AG04450 (cell line): ENCODE results near the gene CNIH3. TPM values are rescaled to one million over a fixed set of nuclear protein-coding genes. Genes with fewer than 3 reads are reported as not detected.

Source experiments
- CTCF ChIA-PET: fragments of 300-600, 350-600 bp; formaldehyde crosslinking; extraction: SDS; loops from one replicate; lab custom pipeline; 2022; ENCODE audit warnings: antibody characterized with exemption, inconsistent platforms; lab: Charles Lee
- POLR2A ChIA-PET: fragments of 350-600 bp; formaldehyde crosslinking; extraction: SDS; loops from one replicate; lab custom pipeline; 2021; ENCODE audit warnings: antibody characterized with exemption, inconsistent platforms; lab: Yijun Ruan, JAX
- DNase-seq: peaks from one replicate; pipeline ENCODE4 v3.0.0-alpha.2; 2011; ENCODE audit warnings: low read depth, low spot score
- H3K27ac ChIP-seq: one replicate; pipeline ENCODE4 v1.5.1; 2012; ENCODE audit warnings: low read depth, low read length, control low read depth
- H3K27me3 ChIP-seq: one replicate; pipeline ENCODE4 v1.6.0; 2012; ENCODE audit warnings: low read length; ENCODE audit not compliant: control insufficient read depth, insufficient read depth
- H3K4me3 ChIP-seq: 2 replicates; pipeline ENCODE4 v1.5.1; 2011; ENCODE audit warnings: mild to moderate bottlenecking, low read depth, low read length, control low read depth
- H3K9me3 ChIP-seq: 2 replicates; pipeline ENCODE4 v1.5.1; 2012; ENCODE audit warnings: low read length; ENCODE audit not compliant: control insufficient read depth, insufficient read depth
- polyA plus RNA-seq: library from polyadenylated mRNA; depleted of rRNA; stranded (reverse); fragments of >200 nt; gene quantifications from 2 replicates; pipeline ENCODE4 v1.2.3, GENCODE V29; 2011
- TF ChIP-seq, protein P1 (sequence below): IDR thresholded peaks from 2 replicates; pipeline ENCODE4 v1.5.1; 2011; ENCODE audit warnings: low read depth, low read length, control low read depth, inconsistent platforms

CNIH3 gene
- polyA plus RNA-seq, 1 experiment, result 6.5 TPM

DNA sequence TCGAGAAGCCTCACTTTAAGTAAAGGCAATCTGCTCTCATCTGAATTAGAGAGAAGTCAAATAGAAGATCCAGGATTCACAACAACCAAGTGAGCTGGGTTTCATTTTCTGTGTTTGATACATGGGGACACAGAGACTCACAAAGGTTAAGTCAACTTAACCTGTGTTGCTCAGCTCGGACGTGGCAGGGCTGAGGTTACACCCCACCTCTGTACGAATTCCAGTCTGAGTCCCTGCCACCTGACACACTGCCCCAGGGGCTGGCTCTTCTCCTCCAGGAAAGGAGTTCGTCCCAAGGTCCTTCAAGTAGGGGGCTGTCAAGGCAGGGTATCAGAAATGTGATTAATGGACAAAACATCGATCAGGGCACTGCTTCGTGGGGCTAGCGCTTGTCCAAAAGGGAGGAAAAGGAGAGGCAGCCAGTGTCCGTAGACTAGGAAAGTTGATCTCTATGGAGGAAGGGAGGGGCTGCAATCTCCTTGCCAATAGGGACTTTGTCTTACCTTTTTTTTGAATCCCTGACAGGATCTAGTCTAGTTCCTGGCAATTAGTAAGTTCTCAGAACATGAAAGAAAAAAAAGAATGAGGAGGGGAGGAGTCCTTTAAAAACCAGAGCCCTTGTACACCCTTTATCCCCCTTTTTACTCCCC lies 116.4 kb downstream of the CNIH3 start:
- no peaks in the 10 kb centered on the region for H3K27me3 ChIP-seq
- ChIA-PET POLR2A (no interaction called here), CTCF (interaction anchor here (1.1 kb wide), 1 partner anchor 88 kb away, joined by 4 read pairs; no protein-coding TSS in a partner anchor)
- H3K27ac ChIP-seq, result no peak overlapping the region
- TF ChIP-seq, protein P1, sequence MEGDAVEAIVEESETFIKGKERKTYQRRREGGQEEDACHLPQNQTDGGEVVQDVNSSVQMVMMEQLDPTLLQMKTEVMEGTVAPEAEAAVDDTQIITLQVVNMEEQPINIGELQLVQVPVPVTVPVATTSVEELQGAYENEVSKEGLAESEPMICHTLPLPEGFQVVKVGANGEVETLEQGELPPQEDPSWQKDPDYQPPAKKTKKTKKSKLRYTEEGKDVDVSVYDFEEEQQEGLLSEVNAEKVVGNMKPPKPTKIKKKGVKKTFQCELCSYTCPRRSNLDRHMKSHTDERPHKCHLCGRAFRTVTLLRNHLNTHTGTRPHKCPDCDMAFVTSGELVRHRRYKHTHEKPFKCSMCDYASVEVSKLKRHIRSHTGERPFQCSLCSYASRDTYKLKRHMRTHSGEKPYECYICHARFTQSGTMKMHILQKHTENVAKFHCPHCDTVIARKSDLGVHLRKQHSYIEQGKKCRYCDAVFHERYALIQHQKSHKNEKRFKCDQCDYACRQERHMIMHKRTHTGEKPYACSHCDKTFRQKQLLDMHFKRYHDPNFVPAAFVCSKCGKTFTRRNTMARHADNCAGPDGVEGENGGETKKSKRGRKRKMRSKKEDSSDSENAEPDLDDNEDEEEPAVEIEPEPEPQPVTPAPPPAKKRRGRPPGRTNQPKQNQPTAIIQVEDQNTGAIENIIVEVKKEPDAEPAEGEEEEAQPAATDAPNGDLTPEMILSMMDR, result no peak
- DNase-seq, result no peak
- H3K9me3 ChIP-seq, result no peaks in the 10 kb centered on the region
- H3K4me3 ChIP-seq, result no peak overlapping the region

DNA sequence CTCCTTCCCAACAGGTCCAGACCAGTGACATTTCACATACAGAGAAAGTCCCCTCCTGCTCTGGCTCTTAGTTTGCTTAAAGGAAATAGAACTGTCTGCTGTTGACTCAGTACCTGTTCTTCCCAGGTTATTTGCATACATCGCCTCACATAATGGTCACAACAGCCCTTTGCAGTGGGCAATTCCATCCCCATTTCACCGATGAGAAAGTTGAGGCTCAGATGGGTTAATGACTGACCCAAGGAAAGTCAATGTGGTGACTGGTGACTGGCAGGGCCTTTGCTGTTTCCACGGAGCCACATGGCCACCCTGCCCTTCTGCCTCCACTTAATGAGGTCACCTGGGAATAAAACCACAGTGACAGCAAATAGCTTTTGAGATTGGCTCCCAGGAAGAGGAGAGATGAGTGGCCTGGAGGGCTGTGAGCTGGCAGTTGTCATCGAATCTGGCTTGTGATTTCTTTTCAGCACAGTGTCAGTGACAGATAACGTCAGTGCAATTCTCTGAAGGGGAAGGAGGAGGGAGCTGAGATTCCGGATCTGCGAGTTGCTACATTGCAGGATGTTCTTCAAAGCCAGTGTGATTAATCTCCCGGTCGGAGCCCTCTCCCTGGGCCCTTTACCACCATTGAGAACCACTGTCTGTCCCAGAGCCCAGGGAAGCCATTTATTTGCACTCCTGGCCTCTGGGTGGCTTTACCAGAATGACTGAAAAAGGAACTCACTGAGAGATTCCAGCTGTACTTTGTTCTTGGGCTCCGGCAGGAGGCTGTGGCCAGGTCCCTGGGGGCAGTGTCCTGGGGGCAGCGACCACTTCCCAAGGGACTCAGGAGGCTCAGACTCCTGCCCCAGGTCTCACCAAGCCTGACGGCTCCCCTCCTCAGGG lies 117.2 kb downstream of the CNIH3 start:
- H3K27ac ChIP-seq, result no peak overlapping the region
- no peak overlapping the region for H3K4me3 ChIP-seq
- ChIA-PET POLR2A (no interaction called here), CTCF (interaction anchor here (0.6 to 1.1 kb wide), 2 partner anchors 89 to 276 kb away, joined by 4 to 5 read pairs; no protein-coding TSS in a partner anchor)
- H3K27me3 ChIP-seq, result no peaks in the 10 kb centered on the region
- no peaks in the 10 kb centered on the region for H3K9me3 ChIP-seq
- DNase-seq, result no peak
- TF ChIP-seq, protein P1, result no peak

GRCh38 chr1:224734261-224734935 lies 118.3 kb downstream of the CNIH3 start:
- CTCF ChIA-PET, result interaction anchor here (0.6 kb wide), 1 partner anchor 277 kb away, joined by 5 read pairs; no protein-coding TSS in a partner anchor
- POLR2A ChIA-PET, result no interaction called here
- Histone ChIP-seq H3K9me3 (no peaks in the 10 kb centered on the region), H3K4me3 (no peak overlapping the region), H3K27me3 (no peaks in the 10 kb centered on the region), H3K27ac (no peak overlapping the region)
- no peak for DNase-seq
- TF ChIP-seq, protein P1, result peak; percentile 13; the same call in 1 of the 2 replicates

GRCh38 chr1:224735159-224735558 lies 119.0 kb downstream of the CNIH3 start:
- H3K4me3 ChIP-seq, result no peak overlapping the region
- no peaks in the 10 kb centered on the region for H3K27me3 ChIP-seq
- no peaks in the 10 kb centered on the region for H3K9me3 ChIP-seq
- CTCF ChIA-PET, result interaction anchor here (1.6 kb wide), 1 partner anchor 10 kb away, joined by 4 read pairs; no protein-coding TSS in a partner anchor
- no peak for DNase-seq
- no peak overlapping the region for H3K27ac ChIP-seq
- TF ChIP-seq, protein P1, result no peak
- POLR2A ChIA-PET, result no interaction called here
